K562 (cell line): ENCODE results near the gene NDUFB3. TPM values are rescaled to one million over a fixed set of nuclear protein-coding genes. Genes with fewer than 3 reads are reported as not detected.

ENCODE experiments used
- CREM ChIP-seq: IDR thresholded peaks from 2 replicates; pipeline ENCODE4 v1.6.1; 2014; ENCODE audit warnings: antibody characterized with exemption, low read depth
- DIDO1 ChIP-seq: fragments of 450-650 bp; IDR thresholded peaks from 2 replicates; pipeline ENCODE4 v1.6.1; 2016; ENCODE audit warnings: low read depth, missing biosample characterization, missing genetic modification characterization
- ETV1 ChIP-seq: fragments of 450-650 bp; conservative IDR thresholded peaks from 2 replicates; pipeline ENCODE4 v1.6.1; 2016; ENCODE audit warnings: missing genetic modification characterization, control low read depth, low read depth, missing compliant biosample characterization
- GTF2F1 ChIP-seq: IDR thresholded peaks from 2 replicates; pipeline ENCODE4 v1.6.1; 2011; ENCODE audit warnings: low read depth, low read length, improper control_type of control experiment
- IFI16 ChIP-seq: fragments of 250-450 bp; sonication (Bioruptor Pico); IDR thresholded peaks from 2 replicates; pipeline ENCODE4 v2.1.2; 2022; ENCODE audit warnings: mild to moderate bottlenecking, inconsistent platforms
- KLF13 ChIP-seq: fragments of 450-650 bp; IDR thresholded peaks from 2 replicates; pipeline ENCODE4 v1.6.1; 2016; ENCODE audit warnings: missing genetic modification characterization, low read depth, mild to moderate bottlenecking, missing compliant biosample characterization, moderate library complexity, borderline replicate concordance
- MECOM ChIP-seq: fragments of 250-450 bp; sonication (Bioruptor Pico); IDR thresholded peaks from 2 replicates; pipeline ENCODE4 v1.8.0; 2022; ENCODE audit warnings: inconsistent platforms
- MXI1 ChIP-seq: IDR thresholded peaks from 2 replicates; pipeline ENCODE4 v1.6.1; 2011; ENCODE audit warnings: low read depth, mild to moderate bottlenecking, improper control_type of control experiment, low read length
- NFIC ChIP-seq: fragments of 450-650 bp; IDR thresholded peaks from 2 replicates; pipeline ENCODE4 v1.6.1; 2017; ENCODE audit warnings: mild to moderate bottlenecking, inconsistent platforms
- PHF21A ChIP-seq: fragments of 450-650 bp; IDR thresholded peaks from 2 replicates; pipeline ENCODE4 v1.6.1; 2017; ENCODE audit warnings: low read depth, borderline replicate concordance
- PURB ChIP-seq: sonication (generic); formaldehyde crosslinking; IDR thresholded peaks from 2 replicates; pipeline ENCODE4 v1.9.0; 2021; ENCODE audit warnings: low read depth, mild to moderate bottlenecking, missing genetic modification reagents
- PYGO2 ChIP-seq: fragments of 450-650 bp; IDR thresholded peaks from 2 replicates; pipeline ENCODE4 v1.6.1; 2016; ENCODE audit warnings: mild to moderate bottlenecking, missing genetic modification characterization, moderate library complexity, missing compliant biosample characterization
- SIN3A ChIP-seq, 2 experiments: fragments of 150-350 bp in 1 of 2; IDR thresholded peaks; 2 replicates each; pipeline ENCODE4 v1.6.1; 2011 to 2016; ENCODE audit warnings: borderline replicate concordance in 2 of 2, low read depth in 2 of 2, low read length in 2 of 2, mild to moderate bottlenecking in 2 of 2, moderate library complexity in 2 of 2; ENCODE audit not compliant: control insufficient read depth in 1 of 2
- SMAD4 ChIP-seq: fragments of 250-450 bp; sonication (Bioruptor Pico); conservative IDR thresholded peaks from 2 replicates; pipeline ENCODE4 v1.8.0; 2021; ENCODE audit warnings: inconsistent platforms, mild to moderate bottlenecking, moderate library complexity
- SMARCC2 ChIP-seq: fragments of 450-650 bp; IDR thresholded peaks from 2 replicates; pipeline ENCODE4 v1.6.1; 2017; ENCODE audit warnings: antibody characterized with exemption, moderate library complexity, mild to moderate bottlenecking, low read depth
- SOX6 ChIP-seq: fragments of 450-650 bp; IDR thresholded peaks from 2 replicates; pipeline ENCODE4 v1.6.1; 2014; ENCODE audit warnings: mild to moderate bottlenecking
- SRSF9 ChIP-seq: fragments of 200-400 bp; formaldehyde crosslinking; IDR thresholded peaks from 2 replicates; pipeline ENCODE4 v1.6.1; 2017; ENCODE audit warnings: low read depth, low read length, borderline replicate concordance
- TCF7 ChIP-seq: sonication (generic); IDR thresholded peaks from 2 replicates; pipeline ENCODE4 v1.6.1; 2016; ENCODE audit warnings: antibody characterized with exemption, borderline replicate concordance
- ZNF217 ChIP-seq: sonication (generic); formaldehyde crosslinking; IDR thresholded peaks from 2 replicates; pipeline ENCODE4 v1.8.0; 2022; ENCODE audit warnings: mild to moderate bottlenecking, missing genetic modification reagents
- polyA plus RNA-seq, 8 experiments: library from polyadenylated mRNA; depleted of rRNA in 4 of 8; stranded (reverse) in 5 of 8; unstranded in 3 of 8; fragments of >200 nt; fragmentation: Nextera tagmentation in 2 of 8; fragmentation: Illumina TruSeq in 1 of 8; extraction: Ambion mirVana in 2 of 8; extraction: Trizol in 1 of 8; gene quantifications; 2 replicates each; pipeline versions ENCODE4 v1.2.1 to v1.2.3, GENCODE V29; 2011 to 2014; ENCODE audit warnings: inconsistent platforms in 1 of 8, missing spikeins in 1 of 8
- total RNA-seq, 7 experiments: library from RNA; depleted of rRNA in 6 of 7; stranded (reverse); fragments of >200 nt in 6 of 7; fragmentation: Illumina TruSeq in 2 of 7; extraction: Trizol in 2 of 7; gene quantifications; 2 replicates each; pipeline versions ENCODE4 v1.2.1 to v1.2.3, GENCODE V29; 2011 to 2021; ENCODE audit warnings: low replicate concordance in 1 of 7
- TF ChIP-seq, protein P1 (sequence below), 2 experiments: fragments of 150-350 bp in 1 of 2; IDR thresholded peaks; 2 replicates each; pipeline ENCODE4 v1.6.1; 2012 to 2016; ENCODE audit warnings: low read depth in 2 of 2, low read length in 2 of 2, mild to moderate bottlenecking in 1 of 2, moderate library complexity in 1 of 2
- TF ChIP-seq, protein P2 (sequence below), 2 experiments: fragments of 450-650 bp in 1 of 2; sonication (generic) in 1 of 2; formaldehyde crosslinking in 1 of 2; IDR thresholded peaks in 1 of 2; conservative IDR thresholded peaks in 1 of 2; 2 replicates each; pipeline versions ENCODE4 v1.6.1 to v1.8.1; 2016 to 2023; ENCODE audit warnings: mild to moderate bottlenecking in 2 of 2, moderate library complexity in 2 of 2, inconsistent platforms in 1 of 2, missing genetic modification reagents in 1 of 2
- TF ChIP-seq, protein P3 (sequence below): sonication (generic); formaldehyde crosslinking; IDR thresholded peaks from 2 replicates; pipeline ENCODE4 v1.9.0; 2022; ENCODE audit warnings: mild to moderate bottlenecking, missing genetic modification reagents

NDUFB3 gene
- total and polyA plus RNA-seq, 9 of the 15 experiments (the other 6 are each of a cell fraction or from before 2014, with no cell fraction given) = 126 to 786 (median 156) TPM

DNA sequence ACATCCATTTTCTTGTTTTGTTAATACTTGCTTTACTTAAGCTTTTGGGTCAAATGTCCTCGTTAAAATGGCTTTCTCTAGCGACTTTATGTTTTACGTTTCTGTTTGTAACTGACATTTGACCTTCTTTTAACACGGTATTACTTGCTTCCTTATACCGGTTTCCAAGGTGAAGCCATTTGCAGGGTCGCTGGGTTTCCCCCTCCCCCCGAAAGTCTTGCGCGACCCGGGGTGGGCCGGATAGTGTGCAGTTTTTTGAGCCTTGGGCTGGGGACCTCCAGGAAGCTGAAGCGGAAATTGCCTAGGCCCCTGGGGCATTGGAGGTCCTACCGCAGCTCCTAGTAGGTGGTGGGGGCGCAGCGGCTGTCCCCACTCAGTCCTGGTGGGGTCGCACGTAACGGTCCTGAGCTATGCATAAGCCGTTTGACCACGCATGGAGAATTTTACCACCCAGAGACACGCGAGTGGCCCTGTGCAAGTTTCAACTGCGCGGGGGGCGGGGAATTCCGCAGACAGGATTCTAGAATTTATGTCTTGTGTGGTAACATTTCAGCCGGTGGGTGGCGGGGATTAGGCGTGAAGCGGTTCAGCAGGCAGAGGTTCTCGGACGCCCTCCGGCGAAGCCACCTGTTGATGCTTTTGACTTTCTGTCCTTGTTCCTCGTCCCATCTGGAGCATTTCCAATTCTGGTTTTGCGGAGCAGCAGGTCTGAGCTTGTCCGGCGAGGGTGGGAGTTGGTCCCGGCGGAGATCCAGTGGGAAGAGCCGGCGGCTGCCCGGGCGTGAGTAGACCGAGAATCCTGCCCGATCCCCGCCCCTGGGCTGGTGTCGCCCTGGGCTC lies 46.5 kb downstream of the NDUFB3 start (continued):
- TF ChIP-seq, protein P1, sequence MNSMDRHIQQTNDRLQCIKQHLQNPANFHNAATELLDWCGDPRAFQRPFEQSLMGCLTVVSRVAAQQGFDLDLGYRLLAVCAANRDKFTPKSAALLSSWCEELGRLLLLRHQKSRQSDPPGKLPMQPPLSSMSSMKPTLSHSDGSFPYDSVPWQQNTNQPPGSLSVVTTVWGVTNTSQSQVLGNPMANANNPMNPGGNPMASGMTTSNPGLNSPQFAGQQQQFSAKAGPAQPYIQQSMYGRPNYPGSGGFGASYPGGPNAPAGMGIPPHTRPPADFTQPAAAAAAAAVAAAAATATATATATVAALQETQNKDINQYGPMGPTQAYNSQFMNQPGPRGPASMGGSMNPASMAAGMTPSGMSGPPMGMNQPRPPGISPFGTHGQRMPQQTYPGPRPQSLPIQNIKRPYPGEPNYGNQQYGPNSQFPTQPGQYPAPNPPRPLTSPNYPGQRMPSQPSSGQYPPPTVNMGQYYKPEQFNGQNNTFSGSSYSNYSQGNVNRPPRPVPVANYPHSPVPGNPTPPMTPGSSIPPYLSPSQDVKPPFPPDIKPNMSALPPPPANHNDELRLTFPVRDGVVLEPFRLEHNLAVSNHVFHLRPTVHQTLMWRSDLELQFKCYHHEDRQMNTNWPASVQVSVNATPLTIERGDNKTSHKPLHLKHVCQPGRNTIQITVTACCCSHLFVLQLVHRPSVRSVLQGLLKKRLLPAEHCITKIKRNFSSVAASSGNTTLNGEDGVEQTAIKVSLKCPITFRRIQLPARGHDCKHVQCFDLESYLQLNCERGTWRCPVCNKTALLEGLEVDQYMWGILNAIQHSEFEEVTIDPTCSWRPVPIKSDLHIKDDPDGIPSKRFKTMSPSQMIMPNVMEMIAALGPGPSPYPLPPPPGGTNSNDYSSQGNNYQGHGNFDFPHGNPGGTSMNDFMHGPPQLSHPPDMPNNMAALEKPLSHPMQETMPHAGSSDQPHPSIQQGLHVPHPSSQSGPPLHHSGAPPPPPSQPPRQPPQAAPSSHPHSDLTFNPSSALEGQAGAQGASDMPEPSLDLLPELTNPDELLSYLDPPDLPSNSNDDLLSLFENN (IDR thresholded peaks at IDR 0.05; ENCODE audit: low read depth in 2 of 2, low read length in 2 of 2) = no peak; a peak in 1 of 4 replicates
- TF ChIP-seq GTF2F1 (no peak), PYGO2 (no peak), NFIC (peak; percentile 88), IFI16 (no peak), PURB (CRISPR knock-in tag) (no peak), SMAD4 (CRISPR knock-in tag) (peak; percentile 91), ZNF217 (CRISPR knock-in tag) (no peak), CREM (0 out of 2 replicates have a peak, but pooled peaks have one; percentile 22), MXI1 (no peak), DIDO1 (tag) (no peak), TCF7 (no peak), PHF21A (no peak), MECOM (CRISPR knock-in tag) (no peak), SMARCC2 (no peak), SOX6 (0 out of 2 replicates have a peak, but pooled peaks have one; percentile 12), ETV1 (tag) (no peak; the same call in 1 of the 2 replicates), SRSF9 (no peak), SIN3A (IDR thresholded peaks at IDR 0.05; ENCODE audit: borderline replicate concordance in 2 of 2, control insufficient read depth in 1 of 2, low read depth in 2 of 2, low read length in 2 of 2) (peak in 1 of 2 experiments; percentile 31; a peak in 1 of 4 replicates), KLF13 (tag) (no peak)
- TF ChIP-seq, protein P2, sequence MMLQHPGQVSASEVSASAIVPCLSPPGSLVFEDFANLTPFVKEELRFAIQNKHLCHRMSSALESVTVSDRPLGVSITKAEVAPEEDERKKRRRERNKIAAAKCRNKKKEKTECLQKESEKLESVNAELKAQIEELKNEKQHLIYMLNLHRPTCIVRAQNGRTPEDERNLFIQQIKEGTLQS (IDR thresholded peaks at IDR 0.05) = no peak
- TF ChIP-seq, protein P2 (CRISPR knock-in tag; conservative IDR thresholded peaks at IDR 0.05) = 0 out of 2 replicates have a peak, but pooled peaks have one; percentile 54
- TF ChIP-seq, protein P3, sequence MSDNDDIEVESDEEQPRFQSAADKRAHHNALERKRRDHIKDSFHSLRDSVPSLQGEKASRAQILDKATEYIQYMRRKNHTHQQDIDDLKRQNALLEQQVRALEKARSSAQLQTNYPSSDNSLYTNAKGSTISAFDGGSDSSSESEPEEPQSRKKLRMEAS (CRISPR knock-in tag) = no peak
